ENCODE data around the gene LRCH3.

DNA sequence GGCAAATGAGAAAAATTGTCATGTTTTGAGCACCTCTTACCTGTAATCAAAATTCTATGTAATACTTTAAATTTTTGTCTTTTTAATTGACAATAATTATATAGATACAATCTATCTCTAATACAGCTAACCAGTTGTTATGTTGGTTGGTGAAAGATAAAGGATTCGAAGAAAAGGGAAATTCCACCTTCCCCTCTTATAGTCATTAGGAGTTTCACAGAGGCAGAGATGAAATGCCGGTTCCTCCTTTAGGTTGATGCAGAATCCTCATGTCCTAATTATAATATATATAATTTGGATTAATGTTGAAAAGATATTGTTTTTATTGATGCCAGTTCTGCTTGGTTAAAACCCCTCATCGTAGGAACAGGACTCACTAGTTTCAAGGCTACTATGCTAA lies 67.1 kb downstream of the LRCH3 start:
- TF ChIP-seq CTCF (IDR thresholded peaks at IDR 0.05; ENCODE audit: poor library complexity) (no peak), EZH2 (IDR thresholded peaks at IDR 0.05; ENCODE audit: borderline replicate concordance) (no peak)

All from hepatocyte (in vitro differentiated cells).